GM10248 (cell line): Measurements from ENCODE around the gene TSPAN7.

Experiments used
- CTCF ChIA-PET: fragments of 300-600 bp; sonication (Branson Sonifier 250); formaldehyde crosslinking; extraction: SDS; loops from one replicate; lab custom pipeline; 2021; ENCODE audit warnings: antibody characterized with exemption; lab: Yijun Ruan, JAX
- POLR2A ChIA-PET: fragments of 350-650 bp; sonication (Branson Sonifier 250); formaldehyde crosslinking; extraction: SDS; loops from one replicate; lab custom pipeline; 2020; ENCODE audit warnings: antibody characterized with exemption; lab: Yijun Ruan, JAX
- DNase-seq: peaks from one replicate; pipeline ENCODE4 v3.0.0; 2012; ENCODE audit errors: extremely low spot score
- TF ChIP-seq, protein P1 (sequence below): IDR thresholded peaks from 2 replicates; pipeline ENCODE4 v1.5.1; 2012; ENCODE audit warnings: mild to moderate bottlenecking, low read depth; ENCODE audit errors: extremely low read depth, missing control alignments, control extremely low read depth

The TSPAN7 gene

DNA sequence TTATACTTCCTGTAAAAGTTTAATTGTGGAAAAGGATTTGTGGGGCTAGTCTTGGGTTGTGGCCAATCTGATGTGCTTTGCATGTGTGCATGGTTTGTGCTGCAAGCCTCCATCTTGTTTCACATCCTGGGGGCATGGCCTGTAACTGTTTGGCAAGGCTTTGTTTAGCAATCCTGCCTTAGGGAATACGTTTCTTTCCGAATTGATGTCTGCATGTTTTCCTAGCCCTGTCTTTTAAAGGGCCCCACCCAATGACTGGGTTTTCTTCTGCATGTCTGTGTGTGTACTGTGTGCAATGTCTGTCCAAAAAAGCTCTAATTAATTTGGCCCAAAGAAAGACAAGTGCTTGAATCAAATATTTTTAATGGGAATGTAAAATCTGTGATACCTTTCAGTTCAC is 165.3 kb downstream of the TSPAN7 start:
- POLR2A ChIA-PET: no interaction called here
- CTCF ChIA-PET: no interaction called here
- TF ChIP-seq, protein P1, sequence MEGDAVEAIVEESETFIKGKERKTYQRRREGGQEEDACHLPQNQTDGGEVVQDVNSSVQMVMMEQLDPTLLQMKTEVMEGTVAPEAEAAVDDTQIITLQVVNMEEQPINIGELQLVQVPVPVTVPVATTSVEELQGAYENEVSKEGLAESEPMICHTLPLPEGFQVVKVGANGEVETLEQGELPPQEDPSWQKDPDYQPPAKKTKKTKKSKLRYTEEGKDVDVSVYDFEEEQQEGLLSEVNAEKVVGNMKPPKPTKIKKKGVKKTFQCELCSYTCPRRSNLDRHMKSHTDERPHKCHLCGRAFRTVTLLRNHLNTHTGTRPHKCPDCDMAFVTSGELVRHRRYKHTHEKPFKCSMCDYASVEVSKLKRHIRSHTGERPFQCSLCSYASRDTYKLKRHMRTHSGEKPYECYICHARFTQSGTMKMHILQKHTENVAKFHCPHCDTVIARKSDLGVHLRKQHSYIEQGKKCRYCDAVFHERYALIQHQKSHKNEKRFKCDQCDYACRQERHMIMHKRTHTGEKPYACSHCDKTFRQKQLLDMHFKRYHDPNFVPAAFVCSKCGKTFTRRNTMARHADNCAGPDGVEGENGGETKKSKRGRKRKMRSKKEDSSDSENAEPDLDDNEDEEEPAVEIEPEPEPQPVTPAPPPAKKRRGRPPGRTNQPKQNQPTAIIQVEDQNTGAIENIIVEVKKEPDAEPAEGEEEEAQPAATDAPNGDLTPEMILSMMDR: no peak
- DNase-seq: no peak

DNA sequence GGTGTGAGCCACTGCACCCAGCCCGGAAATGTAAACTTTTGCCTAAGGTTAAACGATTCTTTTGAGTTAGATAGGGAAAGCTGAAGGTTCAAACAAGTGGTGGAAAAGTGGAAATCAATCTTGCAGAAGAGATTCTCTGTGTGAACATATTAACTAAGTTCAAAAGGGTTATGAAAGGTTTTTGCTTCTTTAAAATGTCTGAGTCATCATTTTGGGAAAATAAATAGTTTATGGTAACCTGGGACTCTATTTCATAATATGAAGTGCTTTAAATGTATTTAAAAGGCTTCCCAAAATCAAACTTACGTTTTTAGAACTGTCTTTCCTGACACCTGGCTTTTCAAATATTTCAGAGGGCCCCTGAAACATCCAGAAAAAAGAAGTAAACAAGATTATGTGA is 166.3 kb downstream of the TSPAN7 start:
- TF ChIP-seq, protein P1: no peak
- ChIA-PET POLR2A (no interaction called here), CTCF (no interaction called here)
- DNase-seq: no peak

DNA sequence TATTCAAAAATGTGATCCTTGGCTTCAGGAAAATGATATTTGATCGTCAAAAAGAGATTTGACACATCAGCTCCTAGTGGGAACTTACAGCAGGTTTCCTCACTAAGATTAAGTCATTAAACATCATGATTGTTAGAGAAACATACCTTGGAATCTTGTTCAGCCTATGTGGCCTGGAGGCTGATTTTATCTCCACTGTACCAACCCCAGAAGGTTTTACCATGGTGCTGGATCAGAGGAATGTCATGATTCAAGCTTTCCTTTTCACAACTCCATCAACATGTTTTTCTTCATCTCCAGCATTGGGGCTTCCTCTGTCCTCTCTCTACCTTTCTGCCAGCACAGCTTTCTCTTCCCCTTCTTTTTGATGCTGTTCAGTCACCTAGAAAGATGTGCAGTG is 171.5 kb downstream of the TSPAN7 start:
- ChIA-PET POLR2A (no interaction called here), CTCF (no interaction called here)
- TF ChIP-seq, protein P1: no peak
- DNase-seq: no peak
